A172 (cell line): ENCODE measurements around the gene AGFG1. TPM values are rescaled to one million over a fixed set of nuclear protein-coding genes. Genes with fewer than 3 reads are reported as not detected.
A peak's percentile ranks its signal among the peaks of the same experiment; 100 is the strongest.

Experiments used
- DNase-seq: peaks from one replicate; pipeline ENCODE4 v3.0.0-alpha.2; 2015; ENCODE audit warnings: low spot score
- total RNA-seq: library from RNA; depleted of rRNA; stranded (reverse); fragments of >200 nt; shearing (Covaris generic); gene quantifications from 2 replicates; pipeline ENCODE4 v1.2.3, GENCODE V29; 2014

The AGFG1 gene
- total RNA-seq, 1 experiment from 2014 or later, result 47.0 TPM

DNA sequence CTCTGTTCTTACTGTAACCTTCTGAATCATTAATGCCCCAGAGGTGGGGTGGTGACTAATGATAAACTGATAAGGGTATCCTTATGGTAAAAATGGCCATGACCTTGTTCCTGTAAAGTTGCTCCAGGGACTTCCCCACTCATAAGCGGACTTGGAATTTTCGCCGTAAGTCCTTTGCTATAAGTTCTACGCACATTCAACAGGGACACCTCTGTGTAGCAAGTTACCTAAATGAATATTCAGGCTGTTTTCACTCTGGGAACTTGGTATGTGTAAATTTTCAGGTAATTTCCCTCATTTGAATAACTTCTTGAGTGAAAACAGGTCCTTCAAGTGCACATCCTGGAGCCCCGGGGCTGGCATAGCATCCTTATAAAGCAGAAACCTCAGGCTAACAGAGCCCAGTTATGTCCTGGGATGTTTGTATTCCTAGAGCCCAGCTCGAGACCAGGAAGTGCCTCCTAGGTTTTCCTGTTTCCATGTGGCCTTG lies 9.4 kb upstream of the AGFG1 start:
- DNase-seq, result peak; percentile 64

DNA sequence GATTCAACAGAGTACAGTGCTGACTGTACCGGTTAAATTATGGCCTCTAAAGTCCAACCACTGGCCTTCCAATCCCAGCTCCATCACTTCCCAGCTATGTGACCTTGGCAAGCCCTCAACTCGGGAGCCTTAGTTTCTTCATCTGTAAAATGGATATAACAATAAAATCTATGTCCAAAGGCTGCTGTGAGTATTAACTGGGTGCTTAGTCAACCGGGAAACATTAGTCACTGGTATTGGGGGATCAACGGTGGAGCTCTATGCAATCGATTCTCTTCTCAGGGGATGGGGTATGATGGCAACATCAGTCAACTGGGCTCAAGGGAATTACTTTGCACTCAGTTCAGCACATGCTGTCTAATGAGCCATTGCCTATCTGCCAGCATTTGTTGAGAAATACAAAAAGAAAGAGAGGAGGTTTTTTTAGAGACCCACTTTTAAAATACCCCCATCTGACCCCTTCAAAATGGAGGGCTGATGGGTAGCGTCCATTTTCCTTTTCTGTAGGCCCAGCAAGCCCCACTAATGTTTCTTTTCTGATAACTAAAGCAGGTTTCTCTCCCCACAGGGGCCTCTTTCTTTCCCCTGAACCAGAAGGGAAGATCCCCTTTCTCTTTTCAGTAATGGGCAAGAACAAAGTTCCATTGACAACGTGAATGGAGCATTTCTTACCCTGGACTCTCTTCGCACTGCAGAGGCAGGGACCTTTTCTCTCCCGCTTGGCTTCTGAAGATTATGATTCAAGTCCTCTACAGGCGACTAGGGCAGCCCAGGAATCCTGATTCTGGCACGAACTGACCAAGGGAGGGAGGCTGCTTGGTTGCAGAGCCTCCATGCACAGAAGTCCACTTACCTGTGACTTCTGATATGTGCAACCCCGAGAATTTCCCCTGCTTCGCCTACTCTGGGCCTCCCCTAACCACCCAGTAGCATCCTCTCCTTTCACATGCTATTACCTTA lies 8.7 kb upstream of the AGFG1 start:
- no peak for DNase-seq

DNA sequence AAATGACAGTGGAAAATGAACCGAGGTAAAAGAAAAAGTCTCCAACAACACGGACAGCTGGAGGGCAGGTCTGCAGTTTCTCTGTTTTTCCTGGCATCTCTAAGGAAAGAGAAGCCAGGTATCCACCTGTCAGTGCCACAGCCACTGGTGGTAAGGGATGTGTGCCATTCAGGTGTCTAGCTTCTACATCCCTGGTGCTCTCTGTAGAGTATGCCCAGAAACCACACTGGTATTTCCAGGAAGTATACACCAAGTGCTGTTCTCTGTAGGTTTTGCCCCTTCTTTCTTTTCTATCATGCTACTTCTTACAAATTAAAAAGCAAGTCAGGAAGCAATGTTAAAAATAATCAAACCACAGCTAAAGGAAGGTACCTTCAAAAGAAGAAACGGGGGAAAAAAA lies 7.6 kb upstream of the AGFG1 start:
- no peak for DNase-seq

DNA sequence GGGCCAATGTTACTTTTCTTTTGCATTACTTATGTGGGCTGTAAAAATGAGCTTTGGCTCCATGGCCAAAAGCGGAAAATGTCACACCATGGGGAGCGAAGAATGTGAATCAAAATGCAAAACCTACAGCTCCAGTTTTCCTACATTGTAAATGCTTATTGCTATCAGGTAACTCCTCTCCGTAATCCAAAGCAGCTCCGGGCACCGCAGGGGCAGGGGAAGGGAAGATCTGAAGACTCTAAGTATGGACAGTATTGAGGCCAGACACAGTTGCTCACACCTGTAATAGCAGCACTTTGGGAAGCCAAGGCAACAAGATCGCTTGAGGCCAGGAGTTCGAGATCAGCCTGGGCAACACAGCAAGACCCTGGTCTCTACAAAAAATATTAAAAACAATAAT lies 7.1 kb upstream of the AGFG1 start:
- DNase-seq, result no peak

DNA sequence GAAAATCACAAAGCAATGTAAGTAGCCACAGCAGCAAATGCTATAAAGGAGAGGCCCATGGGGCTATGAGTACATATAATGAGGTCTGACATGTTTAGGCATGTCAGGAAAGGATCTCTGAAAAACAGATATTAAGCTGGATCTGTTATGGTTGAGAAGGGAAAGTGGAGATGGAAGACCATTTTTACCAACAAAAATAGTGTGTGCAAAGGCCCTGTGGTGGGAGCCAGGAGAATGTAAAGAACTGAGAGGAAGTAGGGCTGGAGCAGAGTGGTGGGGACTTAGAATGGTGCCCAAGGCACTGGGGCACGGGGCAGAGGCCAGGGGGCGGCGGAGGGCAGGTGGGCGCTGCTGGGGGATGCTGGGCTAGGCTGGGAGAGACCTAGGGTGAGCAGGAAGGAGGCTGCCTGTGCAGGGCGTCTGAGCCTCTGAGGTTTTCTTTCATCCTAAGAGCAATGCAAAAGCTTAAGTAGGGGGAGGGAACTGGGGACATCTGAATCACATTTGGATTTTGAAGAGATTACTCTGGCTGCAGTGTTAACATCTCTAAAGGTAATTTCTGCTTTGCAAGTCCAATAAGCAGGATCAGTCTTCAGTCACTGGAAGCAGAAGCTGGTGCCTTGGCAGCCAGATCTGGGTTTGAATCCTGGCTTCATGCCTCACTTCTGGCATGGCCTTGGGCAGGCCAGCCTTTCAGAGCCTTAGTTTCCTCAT lies 4.9 kb upstream of the AGFG1 start:
- no peak for DNase-seq

DNA sequence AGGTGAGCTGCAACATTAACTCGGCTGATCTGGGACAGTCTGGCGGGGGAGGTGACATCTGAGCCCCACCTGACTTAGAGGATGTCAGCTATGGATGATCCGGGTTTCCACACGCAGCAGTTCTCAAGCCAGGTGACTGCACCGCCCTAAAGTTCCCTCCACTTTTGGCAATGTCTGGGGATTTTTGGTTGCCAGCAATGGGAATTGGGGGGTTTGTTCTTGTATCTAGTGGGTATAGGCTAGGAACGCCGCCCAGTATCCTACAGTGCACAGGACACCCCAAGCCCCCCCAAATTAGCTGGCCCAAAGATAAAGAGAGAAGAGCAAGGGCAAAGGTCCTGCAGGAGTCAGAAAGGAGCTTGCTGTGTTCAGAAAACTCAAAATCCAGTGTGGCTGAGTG lies 544 bp upstream of the AGFG1 start:
- no peak for DNase-seq

DNA sequence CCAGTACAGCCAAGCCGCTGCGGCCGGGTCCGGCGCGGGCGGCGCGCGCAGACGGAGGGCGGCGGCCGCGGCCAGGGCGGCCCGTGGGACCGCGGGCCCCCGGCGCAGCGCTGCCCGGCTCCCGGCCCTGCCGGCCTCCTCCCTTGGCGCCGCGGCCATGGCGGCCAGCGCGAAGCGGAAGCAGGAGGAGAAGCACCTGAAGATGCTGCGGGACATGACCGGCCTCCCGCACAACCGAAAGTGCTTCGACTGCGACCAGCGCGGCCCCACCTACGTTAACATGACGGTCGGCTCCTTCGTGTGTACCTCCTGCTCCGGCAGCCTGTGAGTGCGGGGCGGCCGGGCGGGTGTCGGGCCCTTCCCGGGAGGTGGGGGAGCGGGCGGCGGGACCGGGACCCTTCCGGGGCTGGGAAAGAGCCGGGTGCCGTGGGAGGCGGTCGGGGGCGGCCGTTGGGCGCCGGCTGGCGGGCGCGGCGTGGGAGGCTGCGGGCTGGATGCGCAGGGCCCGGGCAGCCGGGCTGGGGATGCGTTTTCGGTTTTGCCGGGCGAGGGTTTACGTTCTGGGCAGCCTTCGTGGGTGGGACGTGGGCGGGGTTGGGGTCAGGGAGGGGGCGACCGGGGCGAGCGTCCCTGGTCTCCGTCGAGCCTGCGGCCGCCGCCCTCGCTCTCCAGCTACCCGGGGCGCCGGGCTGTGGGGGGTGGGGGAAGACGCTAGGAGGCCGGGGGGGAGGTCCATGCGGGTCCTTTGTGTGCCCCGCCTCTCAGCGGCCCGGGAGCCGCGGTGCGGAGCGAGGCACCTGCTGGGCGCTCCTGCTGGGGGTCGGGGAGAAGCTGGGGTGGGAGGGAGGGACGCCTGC lies 537 bp downstream of the AGFG1 start:
- DNase-seq, result no peak

DNA sequence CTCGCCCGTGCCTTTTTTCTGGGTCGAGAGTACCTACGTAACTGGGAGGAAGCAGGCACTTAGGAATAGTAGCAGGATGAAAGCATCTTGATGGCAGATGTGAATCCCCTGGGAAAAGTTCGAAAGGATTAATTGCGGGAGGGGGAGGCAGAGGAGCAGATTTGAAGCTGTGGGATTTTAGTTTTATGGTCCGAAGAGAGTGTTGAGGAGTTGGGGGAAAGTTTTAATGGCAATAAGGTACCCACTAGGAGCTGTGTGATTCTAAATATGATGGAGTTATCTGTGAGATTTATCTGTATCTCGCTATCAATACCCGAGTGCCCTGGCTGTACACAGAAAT lies 1.1 kb downstream of the AGFG1 start:
- no peak for DNase-seq

DNA sequence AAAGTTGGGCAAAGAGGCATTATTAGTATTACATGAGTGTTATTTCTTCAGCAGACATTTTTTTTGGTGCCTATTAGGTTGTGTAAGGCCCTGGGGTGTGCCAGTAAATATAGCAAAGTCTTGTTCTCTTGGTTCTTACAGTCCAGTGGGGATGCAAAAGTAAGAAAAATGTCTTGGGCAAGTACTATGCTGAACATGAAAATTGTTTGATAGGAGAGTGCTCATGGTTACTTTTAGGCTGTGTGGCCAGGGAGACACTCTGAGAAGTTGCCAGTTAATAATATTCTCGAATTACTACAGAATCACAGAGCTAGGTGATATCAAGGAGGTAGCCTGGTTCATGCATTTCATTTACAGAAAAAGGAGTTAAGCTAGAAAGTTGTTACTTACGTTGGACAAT lies 1.9 kb downstream of the AGFG1 start:
- DNase-seq, result no peak

DNA sequence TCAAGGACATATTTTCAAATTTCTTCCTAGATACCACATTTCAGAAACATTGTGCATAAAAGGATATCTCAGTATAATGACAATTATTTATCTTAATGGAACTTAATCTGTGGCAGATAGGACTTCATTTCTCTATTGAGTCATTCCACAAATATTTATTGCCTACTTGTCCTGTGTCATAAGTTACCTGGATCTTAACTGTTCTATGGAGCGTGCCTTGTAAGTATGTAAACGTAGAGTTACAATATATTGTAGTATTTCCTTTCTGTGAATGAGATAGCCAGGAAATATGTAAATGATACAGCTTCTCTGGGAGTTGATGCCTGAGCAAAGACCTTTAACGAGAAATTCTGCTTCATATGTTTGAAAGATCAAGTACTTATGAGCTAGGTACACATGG lies 2.5 kb downstream of the AGFG1 start:
- no peak for DNase-seq

DNA sequence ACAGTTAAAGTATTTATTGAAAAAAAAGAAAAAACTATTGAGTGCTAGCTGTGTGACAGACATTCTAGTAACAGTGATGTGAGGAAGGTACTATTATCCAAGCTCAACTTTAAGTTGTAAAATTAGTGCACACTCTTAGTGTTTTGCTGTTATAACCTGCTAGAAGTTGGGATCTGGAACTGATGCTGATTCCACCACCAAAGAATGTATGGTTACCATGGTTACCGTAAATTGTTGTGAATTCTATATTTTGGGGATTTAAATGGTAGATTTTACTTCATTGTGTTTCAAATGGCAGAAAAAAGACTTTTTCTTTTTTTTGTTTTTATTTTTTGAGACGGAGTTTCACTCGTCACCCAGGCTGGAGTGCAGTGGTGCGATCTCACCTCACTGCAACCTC lies 5.3 kb downstream of the AGFG1 start:
- DNase-seq, result no peak

DNA sequence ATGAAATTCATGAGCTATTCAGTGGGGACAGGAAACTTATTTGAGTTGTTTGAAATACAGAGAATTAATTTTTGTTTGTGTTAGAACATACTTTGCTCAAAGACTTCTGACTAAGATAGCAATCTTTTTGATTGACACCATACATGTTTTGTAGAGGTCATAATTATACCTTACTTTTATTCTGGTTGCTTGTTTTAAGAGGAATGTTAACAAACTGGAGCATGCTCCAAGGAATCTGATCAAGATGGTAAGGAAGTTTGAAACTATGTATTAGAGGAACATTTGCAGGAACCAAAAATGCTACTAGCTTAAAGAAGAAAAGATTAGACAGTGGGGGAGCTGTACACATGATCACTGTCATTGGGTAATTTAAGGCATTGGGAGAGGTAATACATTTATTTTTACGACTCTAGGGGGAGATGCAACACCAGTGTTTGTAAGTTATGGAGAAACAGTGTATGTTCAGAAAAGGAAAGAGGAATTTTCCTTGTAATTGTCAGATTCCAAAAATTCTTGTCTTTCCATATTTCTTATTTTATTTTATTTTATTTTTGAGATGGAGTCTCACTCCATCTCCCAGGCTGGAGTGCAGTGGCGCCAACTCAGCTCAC lies 8.0 kb downstream of the AGFG1 start:
- DNase-seq, result peak; percentile 35

DNA sequence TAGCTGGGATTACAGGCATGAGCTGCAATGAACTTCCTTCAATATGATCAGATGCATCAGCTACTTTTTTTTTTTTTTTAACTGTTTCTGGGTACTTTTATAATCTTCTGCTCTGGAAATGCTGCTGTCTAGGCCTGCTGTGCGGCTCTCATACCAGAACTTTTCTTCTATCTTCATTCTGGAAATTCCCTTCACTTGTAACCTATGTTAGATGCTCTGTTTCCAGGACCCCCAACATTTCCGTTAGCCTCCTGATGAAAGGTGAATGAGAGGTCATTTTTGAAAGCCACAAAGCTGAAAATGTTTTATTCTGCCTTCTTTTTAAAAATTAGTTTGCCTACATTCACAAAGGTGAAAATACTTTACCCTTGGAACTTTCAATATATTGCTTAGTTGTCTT lies 8.6 kb downstream of the AGFG1 start:
- DNase-seq, result no peak

DNA sequence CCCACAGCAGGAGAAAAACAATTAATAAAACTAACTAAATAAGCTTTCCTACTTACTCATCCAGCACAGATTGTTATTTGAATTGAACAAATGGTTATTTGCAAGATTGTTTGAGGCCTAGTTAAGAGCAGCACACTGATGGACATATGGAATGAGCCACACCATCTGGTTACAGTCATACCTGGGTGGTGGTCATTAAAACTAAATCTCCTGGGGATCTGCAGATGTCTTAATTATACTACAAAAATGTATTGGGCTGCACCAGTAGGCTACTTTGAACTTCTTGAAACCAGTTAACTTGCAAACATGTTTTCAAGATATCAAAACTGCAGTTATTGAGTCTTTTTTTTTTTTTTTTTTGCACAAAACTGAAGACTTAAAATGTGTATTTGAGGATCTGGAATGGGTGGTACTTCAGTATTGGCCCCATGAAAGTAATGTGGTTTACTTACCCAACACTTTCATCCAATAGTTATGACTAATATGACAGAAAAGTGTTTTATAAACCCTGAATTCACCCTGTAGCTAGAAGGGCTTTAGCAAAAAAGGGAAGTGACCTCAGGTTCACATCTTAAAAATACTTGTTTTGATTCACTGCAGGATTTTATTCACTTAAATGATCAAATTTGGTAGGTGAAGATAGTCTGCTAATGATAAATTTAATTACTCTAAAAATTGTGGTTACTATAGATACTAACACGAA lies 10.8 kb downstream of the AGFG1 start:
- DNase-seq, result no peak

DNA sequence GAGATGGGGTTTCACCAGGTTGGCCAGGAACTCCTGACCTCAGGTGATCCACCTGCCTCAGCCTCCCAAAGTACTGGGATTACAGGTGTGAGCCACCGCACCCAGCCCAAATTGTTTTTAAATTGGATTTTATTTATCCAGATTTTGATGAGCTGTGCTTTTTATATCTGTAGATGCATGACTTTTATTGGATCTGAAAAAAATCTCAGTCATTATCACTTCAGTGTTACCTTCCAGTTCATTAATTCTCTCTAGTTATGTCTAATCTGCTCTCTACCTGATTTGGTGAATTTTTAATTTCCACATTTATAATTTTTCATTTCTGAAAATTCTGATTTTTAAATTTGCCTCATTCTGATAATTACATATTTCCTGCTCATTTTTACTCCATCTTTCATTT lies 13.5 kb downstream of the AGFG1 start:
- DNase-seq, result no peak

DNA sequence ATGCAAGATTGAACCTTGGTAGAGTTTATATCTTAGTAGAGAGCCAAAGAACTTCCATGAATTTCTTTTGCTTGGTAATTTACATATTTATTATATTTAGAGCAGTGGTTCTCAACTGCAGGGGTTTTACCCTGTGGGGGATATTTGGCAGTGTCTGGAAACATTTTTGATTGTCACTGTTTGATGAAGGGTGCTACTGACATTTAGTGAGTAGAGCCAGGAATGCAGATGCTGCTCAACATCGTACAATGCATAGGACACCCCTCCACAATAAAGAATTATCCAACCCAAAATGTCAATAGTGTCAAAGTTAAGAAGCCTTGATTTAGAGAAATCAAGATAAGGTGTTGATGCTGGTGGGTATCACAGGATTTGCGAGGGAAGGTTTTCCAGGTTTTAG lies 14.7 kb downstream of the AGFG1 start:
- DNase-seq, result no peak

DNA sequence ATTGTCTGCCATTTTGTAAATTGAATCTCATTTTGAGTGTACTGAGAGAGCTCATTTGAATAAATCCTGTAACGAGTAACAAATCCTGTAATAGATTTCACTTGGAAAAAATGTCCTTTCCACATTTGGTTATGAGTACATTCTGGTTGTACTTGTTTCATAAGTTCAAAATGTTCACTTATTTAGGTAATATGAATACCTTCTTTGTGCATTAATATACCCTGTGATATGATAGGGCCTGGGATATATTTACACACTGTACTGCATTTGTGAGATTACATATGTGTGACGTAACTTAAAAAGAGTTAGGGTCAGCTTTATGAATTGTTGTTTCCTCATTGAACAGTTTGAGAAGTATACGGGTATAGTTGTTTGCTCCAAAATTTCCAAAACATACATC lies 16.1 kb downstream of the AGFG1 start:
- DNase-seq, result no peak

DNA sequence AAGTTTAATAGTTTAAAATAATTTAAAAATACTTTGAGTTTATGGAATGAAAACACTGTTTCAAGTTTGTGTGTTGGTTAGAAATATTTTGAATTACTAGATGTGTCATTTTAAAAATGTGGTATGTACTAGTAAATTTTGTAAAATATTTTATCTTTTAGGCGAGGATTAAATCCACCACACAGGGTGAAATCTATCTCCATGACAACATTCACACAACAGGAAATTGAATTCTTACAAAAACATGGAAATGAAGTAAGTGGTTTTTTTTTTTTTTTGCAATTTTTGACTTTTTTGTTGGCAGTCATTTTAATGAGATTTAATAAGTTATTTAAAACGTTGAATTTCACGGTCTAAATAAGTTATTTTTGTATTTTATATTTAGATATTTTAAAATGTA lies 19.4 kb downstream of the AGFG1 start:
- DNase-seq, result no peak

DNA sequence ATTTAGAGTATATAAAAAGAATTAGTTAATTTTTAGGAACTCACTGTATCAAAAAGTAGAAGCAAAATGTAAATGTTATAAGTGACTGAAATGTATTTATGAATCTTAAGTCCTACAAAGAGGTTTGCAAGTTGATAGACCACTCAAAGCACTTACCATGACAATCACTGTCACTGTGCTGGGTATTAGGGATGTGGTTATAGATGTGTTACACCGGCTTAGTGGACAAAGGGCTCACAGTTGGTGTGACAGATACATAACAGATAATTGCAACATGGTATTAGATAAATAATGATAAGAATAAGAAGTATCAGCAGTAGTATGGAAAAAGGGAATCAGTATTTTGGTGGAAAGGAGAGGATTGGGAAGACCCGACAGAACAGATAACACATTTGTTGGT lies 21.6 kb downstream of the AGFG1 start:
- DNase-seq, result no peak

DNA sequence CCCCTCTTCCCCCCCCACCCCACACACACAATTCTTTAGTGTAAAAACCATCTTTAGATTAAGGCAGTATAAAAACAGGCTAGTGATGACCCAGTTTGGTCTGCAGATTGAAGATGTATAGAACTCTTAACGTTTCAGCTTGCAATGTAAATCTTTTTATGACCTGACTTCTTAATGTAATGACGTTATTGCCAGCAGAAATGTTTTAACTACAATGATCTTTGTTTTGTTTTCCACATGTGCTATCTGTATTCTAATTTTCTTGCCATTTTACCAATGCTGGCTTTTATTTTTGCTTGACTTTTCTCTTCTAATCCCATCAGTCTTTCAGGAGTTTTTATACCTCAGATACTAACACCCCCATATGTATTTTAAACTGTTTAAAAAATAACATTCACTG lies 25.2 kb downstream of the AGFG1 start:
- no peak for DNase-seq

DNA sequence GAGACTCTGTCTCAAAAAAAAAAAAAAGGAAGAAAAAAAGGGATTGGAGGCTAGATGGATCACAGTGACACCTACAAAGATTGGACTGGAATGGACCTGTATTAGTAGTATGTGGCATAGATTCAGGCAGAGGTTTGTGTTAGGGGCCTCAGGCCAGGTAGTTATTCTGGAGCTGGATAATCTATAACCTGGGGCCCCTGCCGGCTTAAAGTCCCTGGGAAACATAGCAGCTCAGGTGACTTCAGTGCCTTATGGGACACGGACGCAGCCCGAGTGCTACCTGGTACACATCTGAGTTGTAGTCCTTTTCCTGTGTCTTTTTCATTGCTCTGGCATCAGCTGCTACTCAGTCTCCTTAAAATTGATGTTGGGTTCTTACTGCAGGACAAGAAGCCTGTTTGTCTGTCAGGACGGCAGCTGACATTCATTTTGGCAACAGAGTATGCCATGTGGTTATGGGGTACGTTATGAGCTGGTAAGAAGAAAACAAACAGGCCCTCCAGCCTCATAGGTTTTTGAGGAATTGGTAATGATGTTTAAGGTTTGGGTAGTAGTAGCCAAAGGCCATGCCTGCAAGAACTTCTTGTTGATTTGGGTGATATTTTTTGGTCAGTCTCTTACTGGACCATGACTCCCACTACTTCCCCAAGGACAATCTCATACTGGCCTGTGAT lies 27.8 kb downstream of the AGFG1 start:
- DNase-seq, result no peak
